Right ventricle myocardium inferior (tissue), 1 donor: ENCODE results near the gene HMCN1. TPM values are rescaled to one million over a fixed set of nuclear protein-coding genes. Genes with fewer than 3 reads are reported as not detected.
"Not testable (repeated sequence)": the region's sequence is repeated elsewhere in the genome, so short reads cannot be mapped to it uniquely, and the experiment has no call there.

ENCODE experiments used
- ATAC-seq: fragments of 200-7000 bp; cut with Tn5 transposase; one replicate; pipeline ENCODE4 v1.9.1; 2020; ENCODE audit warnings: mild to moderate bottlenecking, moderate library complexity
- DNase-seq: peaks from one replicate; pipeline ENCODE4 v3.0.0; 2021; ENCODE audit errors: missing footprints
- intact Hi-C: fragments of 100-400 bp; cut with DNase I; formaldehyde crosslinking; loops from one replicate; pipeline ENCODE4 v1.11.0; 2022
- total RNA-seq: library from RNA; stranded (reverse); fragmentation: NEBNext Ultra II Directional; extraction: Animal tissue kit (Norgen Biotek cat#: 25700); gene quantifications from one replicate; pipeline ENCODE4 v1.2.1, GENCODE V29; 2021
- donor health status: DM: no; HTN: yes; CAD: no; lungs with severe emphysema.

The HMCN1 gene
- total RNA-seq, 1 donor from 2014 or later: 7.6 TPM

DNA sequence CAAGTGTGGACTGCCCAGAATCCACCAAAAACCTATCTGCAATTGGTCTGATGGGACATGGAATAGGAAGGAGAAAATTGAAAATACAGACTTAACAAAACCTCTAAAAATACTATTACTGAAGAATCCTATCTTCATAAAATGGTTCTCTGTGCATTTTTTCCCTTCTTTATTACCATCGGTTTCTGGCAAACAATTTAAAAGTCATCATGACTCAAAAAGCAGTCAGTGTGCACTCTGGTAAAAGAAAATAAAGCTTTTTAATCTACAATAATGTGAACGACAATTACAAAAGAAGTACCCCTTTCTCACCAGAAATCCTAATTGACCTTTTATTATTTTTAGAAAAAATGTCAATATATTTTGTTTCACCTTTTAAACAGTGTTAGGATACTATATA, 454.5 kb downstream of the HMCN1 start:
- intact Hi-C loops: no loop called here
- ATAC-seq: no peak

DNA sequence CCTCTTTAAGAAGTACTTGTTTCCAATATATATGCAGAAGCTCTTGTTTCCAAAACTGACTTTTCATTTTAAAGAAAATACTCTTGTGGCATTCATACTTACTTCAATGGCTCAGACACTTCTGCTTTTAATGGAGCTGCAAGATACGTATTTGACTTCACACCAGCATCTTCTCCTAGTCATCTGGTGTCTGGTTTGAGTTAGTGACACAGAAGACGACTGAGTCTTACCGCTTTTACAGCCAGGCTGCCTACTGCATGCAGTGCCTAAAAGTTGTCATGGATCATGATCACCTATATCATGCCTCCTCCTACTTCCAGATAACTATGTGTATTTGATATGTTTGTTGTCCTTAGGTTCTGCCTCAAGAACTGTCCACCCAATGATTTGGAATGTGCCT, 455.0 kb downstream of the HMCN1 start:
- no peak for DNase-seq
- no peak for ATAC-seq
- intact Hi-C loops: no loop called here

More for the DNA sequence above, 454.5 kb downstream of the HMCN1 start:
- no peak for DNase-seq

DNA sequence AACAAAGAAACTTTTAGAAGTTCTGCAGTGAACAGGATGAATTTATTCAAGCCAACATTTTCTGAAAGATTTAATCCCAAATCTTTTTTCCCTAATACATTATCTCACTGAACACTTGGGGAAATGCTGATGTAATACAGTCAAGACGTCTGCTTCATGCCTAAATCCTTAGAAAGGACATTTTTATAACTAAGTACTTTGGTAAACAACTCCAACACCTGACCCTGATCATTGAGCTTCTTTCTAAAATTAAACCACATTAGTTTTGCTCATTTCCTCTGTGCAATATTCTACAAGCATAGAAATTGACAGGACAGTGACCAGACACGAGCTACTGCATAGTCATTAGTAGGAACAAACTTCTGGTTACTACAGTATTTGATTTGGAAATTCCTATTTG, 457.3 kb downstream of the HMCN1 start:
- ATAC-seq: no peak
- DNase-seq: no peak
- intact Hi-C loops: no loop called here

DNA sequence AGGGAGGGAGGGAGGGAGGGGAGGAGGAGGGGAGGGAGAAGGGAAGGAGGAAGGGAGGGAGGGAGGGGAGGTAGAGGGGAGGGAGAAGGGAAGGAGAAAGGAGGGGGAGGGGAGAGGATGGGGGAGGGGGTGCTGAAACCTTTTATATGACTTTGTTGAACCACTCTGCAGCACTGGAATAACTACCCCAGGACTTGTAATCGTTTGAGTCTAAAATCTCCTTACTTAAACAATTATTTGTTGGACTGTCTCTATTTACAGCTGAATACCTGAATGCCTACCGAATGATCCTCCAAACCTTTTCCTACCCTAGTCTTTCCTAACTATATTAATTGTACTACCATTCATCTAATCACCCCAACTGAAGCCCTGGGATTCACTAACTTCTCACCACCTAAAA, 459.0 kb downstream of the HMCN1 start:
- intact Hi-C loops: no loop called here
- DNase-seq (no peak), ATAC-seq (no peak)

DNA sequence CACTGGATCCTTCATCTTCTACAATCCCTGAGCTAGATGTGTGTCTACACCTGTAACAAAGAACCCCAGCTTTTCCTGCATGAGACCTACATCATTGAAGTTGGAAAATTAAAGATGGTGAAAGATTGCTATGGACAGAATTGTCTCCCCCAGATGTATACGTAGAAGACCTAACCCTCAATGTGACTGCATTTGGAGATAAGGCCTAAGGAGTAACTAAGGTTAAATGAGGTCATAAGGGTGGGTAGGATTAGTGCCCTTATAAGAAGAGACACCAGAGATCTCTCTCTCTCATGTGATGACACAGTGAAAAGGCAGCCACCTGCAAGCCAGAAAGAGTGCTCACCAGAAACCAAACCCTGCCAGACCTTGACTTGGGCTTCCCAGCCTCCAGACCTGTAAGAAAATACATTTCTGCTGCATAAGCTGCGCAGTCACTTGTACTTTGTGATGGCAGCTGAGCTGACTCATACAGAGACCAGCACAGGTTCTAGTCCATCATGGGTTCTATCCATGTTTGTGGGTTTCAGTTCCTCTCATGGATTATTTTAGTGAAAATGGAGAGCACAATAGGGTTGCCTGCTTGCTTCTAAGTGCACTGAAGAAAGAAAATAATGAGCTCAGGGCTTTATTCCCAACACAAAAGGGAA, 460.0 kb downstream of the HMCN1 start:
- no peak for ATAC-seq
- intact Hi-C loops: no loop called here
- no peak for DNase-seq

DNA sequence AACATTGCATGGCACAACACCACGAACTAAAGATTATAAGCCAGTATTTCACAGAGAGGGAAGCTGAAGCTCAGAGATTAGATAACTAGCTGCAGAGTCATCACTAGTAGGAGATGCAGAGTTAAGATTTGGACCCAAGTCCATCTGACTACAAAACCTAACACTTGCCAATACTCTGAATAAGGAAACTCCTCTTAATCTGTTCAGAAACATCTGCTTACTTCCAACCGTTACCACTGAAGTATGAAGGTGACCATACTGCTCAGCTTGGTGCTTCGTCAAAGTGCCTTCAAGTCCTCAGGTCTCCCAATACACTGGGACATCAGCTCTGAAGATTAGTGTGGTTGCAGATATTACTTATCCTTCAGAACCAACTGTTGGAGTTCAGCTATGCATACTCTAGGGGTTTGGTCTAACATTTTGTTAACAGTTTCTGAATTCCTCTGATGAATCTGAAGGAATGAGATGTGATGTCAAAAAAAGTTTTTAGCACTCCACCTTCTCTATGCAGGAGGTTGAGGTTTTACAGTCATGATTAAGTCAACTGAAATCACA, 461.3 kb downstream of the HMCN1 start:
- ATAC-seq (no peak), DNase-seq (no peak)
- intact Hi-C loops: no loop called here

DNA sequence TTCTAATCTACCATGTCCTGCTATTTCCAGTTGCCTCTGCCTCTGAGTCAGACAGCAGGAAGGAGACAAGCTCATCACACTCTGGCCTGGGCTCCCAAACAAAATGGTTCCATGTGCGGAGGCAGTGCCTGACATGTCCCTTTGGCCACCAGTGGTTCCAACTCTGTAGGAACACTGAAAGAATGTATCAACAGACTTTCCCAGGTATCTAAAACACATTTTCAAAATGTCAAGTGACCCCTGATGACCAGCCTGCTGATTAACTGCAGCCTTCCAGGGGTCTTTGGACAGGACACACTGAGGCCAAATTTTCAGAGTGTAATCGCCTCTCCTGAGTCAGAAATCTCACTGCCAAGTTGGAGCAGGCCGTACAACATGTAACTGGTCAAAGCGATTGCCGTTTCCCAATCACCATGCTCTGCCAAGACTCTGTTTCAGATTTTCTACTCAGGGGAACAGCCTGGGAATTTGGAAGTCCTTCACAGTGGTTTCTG, 468.1 kb downstream of the HMCN1 start:
- DNase-seq: peak; percentile 68
- intact Hi-C loops: no loop called here

DNA sequence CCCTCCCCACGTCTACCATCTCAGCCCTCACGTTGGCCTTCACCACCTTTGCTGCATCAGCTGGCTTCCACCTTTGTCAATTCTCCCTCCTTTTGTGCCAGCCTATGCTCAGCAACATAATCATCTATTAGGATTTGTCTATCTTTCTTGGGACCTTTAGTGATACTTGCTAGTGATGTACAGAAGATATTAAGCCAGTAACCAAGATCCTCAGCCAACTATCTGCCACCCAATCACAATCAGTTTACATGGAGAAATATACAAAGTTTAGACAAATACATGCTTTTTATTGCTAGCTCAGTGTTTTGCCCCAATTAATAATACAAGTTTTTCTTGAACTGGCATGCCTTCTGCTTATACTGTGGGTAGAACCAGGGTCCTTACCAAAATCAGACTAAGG, 468.6 kb downstream of the HMCN1 start:
- DNase-seq: no peak
- intact Hi-C loops: no loop called here
- no peak for ATAC-seq

More for the DNA sequence above, 468.1 kb downstream of the HMCN1 start:
- peak; percentile 95 for ATAC-seq

DNA sequence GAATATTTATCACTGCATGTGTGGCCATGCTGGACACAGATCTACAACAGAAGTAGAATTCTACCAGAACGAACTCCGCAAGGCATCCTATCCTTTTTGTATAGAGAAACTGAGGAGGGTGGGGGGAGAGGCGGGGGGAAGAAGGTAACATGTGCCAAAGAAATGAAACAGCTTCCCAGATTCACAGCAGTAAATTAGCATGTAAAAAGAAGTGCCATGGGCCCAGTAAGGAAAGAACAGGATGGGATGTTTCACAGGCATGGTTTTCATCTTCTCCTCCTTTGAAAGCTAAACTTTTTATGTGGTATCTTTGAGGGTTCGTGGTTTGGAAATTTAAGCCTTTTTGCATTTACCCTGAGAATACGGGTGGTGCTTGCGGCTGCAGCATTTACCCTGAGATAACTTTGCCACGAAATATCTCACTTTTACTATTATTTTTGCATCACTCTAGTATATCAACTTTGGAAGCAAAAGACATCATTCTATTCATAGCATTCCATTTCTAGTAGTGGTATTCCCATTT, 471.9 kb downstream of the HMCN1 start:
- intact Hi-C loops: no loop called here
- ATAC-seq: no peak
- no peak for DNase-seq

DNA sequence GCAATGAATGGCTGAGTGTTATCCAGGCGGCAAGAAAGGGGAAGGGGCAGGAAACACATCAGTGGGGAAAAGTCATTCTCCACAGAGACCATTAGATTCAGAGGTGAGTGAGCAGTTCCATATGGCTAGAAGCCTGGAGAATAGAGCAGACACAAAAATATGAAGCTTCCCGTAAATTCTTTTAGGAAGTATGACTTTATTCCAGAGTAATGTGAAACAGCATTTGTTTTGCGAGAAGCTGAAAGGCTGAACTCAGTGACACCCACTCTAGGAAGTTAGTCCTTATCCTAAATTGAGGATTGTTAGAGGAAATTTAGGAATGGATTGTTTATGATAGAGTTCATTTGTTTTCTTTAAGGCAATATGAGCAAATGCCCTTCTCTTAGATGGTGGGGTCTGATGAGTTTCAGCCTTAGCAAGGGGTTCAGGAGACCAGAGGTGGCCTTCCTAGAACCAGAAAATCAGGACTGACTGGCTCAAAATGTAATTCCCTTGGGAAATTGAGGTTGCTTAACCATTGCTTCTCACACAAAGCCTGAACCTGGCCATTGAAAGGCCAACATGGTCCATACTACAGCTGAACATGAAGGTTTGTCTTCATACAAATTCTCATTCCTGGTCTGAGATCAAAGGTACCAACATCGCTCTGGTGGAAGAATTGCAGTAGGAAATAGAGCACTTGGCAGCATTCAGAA, 473.3 kb downstream of the HMCN1 start:
- DNase-seq (no peak), ATAC-seq (peak; percentile 21)
- intact Hi-C loops: no loop called here

DNA sequence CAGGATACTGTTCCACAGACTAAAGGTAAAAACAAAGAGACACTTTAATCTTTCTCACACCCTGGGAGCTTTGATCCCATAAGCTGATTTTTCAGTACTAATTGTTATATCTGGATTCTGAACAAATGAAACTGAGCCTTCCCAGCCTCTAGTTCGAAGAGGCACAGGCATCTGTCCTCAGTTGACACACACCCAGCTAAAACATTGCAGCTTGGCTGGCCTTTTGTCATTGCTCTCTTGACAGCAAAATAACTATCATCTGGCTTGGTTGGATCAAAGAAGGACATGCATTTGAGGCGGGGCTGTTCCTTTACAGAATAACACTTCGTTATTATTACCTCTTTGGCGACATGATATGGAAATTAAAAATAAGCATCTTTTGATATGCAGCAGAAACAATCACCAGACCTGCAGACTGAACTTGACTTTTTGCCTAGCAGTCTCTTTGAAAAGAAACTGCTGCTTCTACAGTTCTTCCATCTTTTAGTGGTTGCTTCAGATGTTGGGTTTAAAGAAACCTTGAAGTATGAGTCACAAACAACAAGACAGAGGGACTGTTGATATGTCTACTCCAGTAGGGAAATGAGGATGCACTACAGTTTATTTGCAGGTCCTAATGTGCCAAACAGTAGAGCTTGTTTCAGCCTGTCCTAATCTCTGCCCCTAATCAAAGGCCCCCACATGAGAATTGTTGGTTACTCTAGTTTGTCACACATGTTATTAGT, 474.4 kb downstream of the HMCN1 start:
- intact Hi-C loops: no loop called here
- peak; percentile 17 for ATAC-seq
- DNase-seq: no peak

DNA sequence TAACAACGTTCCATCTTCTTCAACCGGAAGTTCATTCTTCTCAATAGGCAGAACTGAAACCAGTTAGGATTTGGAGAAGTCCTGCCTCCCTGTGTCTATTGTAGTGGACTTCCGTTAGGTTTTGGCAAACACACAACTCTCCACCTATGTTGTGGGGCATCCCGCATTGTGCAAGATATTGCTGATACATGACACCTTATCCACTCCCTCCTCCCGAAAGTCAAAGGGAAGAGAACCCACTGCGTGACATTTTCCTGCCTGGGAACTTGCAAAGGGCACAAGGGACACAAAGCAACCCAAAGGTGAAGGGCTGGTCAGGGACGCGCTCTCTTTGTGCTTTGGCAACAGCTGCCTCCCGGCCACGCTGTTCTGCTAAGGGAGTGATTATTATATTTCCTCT, 476.1 kb downstream of the HMCN1 start:
- no peak for ATAC-seq

DNA sequence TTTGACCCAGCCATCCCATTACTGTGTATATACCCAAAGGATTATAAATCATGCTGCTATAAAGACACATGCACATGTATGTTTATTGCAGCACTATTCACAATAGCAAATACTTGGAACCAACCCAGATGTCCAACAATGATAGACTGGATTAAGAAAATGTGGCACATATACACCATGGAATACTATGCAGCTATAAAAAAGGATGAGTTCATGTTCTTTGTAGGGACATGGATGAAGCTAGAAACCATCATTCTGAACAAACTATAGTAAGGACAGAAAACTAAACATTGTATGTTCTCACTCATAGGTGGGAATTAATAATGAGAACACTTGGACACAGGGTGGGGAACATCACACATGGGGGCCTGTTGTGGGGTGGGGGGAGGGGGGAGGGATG, 477.4 kb downstream of the HMCN1 start:
- DNase-seq, ATAC-seq: not testable (repeated sequence)
- intact Hi-C loops: loop anchor here (5.0 kb wide), 2 partner anchors 59 to 399 kb away; no protein-coding TSS in a partner anchor

More for the DNA sequence above, 476.1 kb downstream of the HMCN1 start:
- DNase-seq: no peak
- intact Hi-C loops: loop anchor here (5.0 kb wide), 2 partner anchors 58 to 398 kb away; no protein-coding TSS in a partner anchor

DNA sequence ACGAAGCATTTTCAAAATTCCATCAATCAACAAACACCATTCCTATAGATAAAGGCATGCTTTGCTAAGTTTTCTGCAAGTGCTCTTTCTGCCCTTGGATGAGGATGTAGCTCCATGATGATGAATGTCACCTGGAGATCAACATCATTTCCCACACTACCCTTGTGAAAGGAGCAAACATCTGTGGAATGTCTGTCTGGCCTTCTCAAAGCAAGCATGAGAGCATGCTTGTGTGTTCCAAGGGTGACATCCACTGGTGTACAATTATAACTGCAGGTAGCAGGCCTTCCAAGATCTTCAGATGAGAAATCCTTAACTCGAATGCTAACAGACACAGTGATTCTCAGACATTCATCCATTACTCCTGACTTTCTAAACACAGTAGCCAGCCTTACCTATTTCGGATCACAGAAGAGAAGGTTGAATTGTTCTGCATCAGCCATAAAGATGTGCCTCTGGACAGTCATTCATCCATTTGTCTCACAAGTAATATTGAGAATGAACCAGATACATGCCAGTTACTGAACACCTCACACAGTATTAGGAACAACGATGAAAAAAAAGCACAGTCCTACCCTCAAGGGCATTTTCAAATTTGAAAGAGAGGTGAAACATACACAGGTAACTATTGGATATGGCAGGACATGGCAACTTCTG, 478.5 kb downstream of the HMCN1 start:
- DNase-seq: no peak
- ATAC-seq: peak; percentile 88
- intact Hi-C loops: loop anchor here (2.0 to 5.0 kb wide), 3 partner anchors 60 to 490 kb away; no protein-coding TSS in a partner anchor

DNA sequence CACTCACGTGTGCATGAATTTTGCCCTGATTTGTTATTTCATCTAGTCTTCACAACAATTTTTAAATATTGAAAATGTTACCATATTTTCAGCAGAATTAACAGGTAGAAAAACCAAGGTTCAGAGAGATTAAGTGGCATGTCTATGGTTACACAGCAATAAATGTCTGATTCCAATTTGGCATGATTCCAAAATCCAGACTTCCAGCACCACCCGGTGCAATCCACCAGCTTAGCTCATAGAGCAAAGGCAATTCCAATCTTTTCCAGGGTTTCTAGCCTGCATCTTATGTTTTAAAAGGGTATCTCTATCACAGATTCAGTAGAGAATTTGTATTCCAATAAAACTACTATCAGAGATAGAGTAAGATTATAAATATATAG, 479.0 kb downstream of the HMCN1 start:
- no peak for ATAC-seq
- DNase-seq: no peak
- intact Hi-C loops: loop anchor here (2.0 to 5.0 kb wide), 3 partner anchors 61 to 490 kb away; no protein-coding TSS in a partner anchor

DNA sequence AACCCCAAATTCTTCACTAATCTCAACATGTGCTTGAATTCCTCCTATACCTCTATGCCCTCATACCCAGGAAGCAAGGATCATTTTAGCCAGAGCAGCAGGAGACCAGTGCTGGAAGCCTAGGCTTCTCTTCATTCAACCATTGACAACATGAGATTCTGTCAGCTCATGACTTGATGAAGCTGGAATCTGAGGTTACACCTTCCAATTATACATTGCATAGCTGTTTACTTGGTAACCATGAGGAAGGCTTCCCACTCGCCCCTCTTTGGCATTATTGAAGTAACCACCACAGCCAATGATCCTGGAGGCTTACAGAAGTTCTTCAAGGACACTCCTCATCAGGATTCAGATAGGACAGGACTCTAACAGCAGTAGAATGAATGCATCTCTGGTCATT, 480.6 kb downstream of the HMCN1 start:
- intact Hi-C loops: loop anchor here (5.0 kb wide), 2 partner anchors 62 to 402 kb away; no protein-coding TSS in a partner anchor
- DNase-seq: no peak
- no peak for ATAC-seq

DNA sequence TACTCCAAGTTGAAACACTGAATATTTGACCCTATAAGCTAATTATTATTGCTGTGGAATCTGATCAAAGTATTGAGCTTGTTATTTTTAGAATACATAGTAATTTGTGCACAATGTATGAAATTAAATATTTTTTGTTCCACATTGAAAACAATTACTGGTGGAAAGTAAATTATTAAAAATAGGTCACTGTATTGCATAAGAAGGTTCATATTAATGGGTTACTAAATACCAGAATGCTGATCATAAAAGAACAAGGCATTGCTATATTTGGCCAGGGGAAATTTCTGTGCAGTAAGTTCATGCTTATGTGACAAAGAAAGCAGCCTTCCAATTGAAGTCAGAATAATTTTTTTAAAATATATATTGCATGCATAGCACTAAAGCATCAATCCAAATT, 481.4 kb downstream of the HMCN1 start:
- DNase-seq (no peak), ATAC-seq (no peak)
- intact Hi-C loops: no loop called here

DNA sequence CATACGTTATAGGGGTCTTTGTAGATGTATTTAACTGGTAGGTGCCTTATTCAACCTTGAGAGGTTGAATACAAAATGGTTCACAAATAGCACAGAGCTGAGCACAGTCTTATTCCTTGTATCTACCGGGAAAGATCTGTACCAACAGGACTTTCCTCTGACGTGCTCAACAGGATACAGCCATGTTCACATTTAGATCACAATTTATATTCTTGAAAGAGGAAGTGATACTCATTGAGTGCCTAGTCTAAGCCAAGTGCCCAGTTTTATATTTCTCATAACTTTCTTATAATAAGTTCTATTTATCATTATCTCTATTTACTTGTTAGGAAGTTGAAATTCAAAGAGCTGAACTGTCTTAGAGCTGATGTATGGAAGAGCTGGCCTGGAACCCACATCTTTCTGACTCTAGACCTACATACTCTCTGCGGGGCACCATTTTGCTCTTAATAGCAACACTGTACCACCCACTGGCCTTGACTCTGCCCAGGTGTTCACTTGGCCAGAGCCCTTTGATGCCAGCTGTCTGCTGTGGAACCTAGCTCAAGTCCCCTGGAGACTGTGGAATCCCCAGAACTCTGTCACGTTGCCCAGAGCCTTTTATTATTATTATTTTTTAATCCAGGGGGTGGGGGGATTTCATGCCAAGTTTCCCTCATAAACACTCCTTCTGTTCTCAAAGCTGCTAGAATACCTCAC, 484.6 kb downstream of the HMCN1 start:
- DNase-seq (no peak), ATAC-seq (no peak)
- intact Hi-C loops: no loop called here
